K562 (cell line): Measurements from ENCODE around the gene CMIP. TPM values are rescaled to one million over a fixed set of nuclear protein-coding genes. Genes with fewer than 3 reads are reported as not detected.

Source experiments
- ATAC-seq: fragments of 200-7000 bp; cut with Tn5 transposase; 3 replicates; pipeline ENCODE4 v1.9.1; 2020; ENCODE audit warnings: moderate library complexity
- BruUV-seq: library from RNA; stranded (reverse); fragments of 400-500 nt; replicated peaks from 2 replicates; lab custom pipeline; 2021; lab: Mats Ljungman, UMichigan
- CTCF ChIA-PET: fragments of 300-600 bp; formaldehyde crosslinking; extraction: SDS; loops from one replicate; lab custom pipeline; 2021; ENCODE audit warnings: low intra/inter-chr PET ratio; lab: Yijun Ruan, JAX
- POLR2A ChIA-PET: fragments of 300-600, 350-650 bp; sonication (Branson Sonifier 250); formaldehyde crosslinking; extraction: SDS; loops from one replicate; lab custom pipeline; 2021; ENCODE audit warnings: antibody characterized with exemption, inconsistent platforms; lab: Yijun Ruan, JAX
- DNase-seq, 4 experiments: peaks; one replicate each; pipeline versions ENCODE4 v3.0.0 to v3.0.0-alpha.2; 2011 to 2018; ENCODE audit warnings: low spot score in 3 of 4, mixed read lengths in 3 of 4; ENCODE audit errors: extremely low read depth in 1 of 4
- FAIRE-seq: peaks from 2 replicates; lab custom pipeline; 2011; peaks lifted over from hg19 to GRCh38; lab: Jason Lieb, UNC
- H2AFZ ChIP-seq: 2 replicates; pipeline ENCODE4 v1.6.0; 2011; ENCODE audit warnings: low read depth, low read length, control low read depth, inconsistent platforms
- H3K27ac ChIP-seq: fragments of 200-600 bp; 3 replicates; pipeline ENCODE4 v1.8.0; 2011; ENCODE audit warnings: low read depth, mild to moderate bottlenecking, control low read depth, inconsistent platforms, low read length, moderate library complexity, mixed read lengths; ENCODE audit errors: extremely low read depth
- H3K27me3 ChIP-seq, 2 experiments: fragments of 300-600 bp in 1 of 2; 2 replicates in 1 of 2; 3 replicates in 1 of 2; pipeline versions ENCODE4 v1.6.0 to v1.8.0; 2011; ENCODE audit warnings: inconsistent platforms in 2 of 2, low read length in 2 of 2, mild to moderate bottlenecking in 1 of 2, mixed read lengths in 1 of 2, moderate library complexity in 1 of 2; ENCODE audit not compliant: control insufficient read depth in 2 of 2, insufficient read depth in 2 of 2
- H3K36me3 ChIP-seq: fragments of 300-600 bp; 3 replicates; pipeline ENCODE4 v1.8.0; 2011; ENCODE audit warnings: mild to moderate bottlenecking, low read length, inconsistent platforms; ENCODE audit not compliant: control insufficient read depth, insufficient read depth
- H3K4me1 ChIP-seq, 2 experiments: fragments of 200-600 bp in 1 of 2; replicated peaks in 1 of 2; 2 replicates in 1 of 2; 3 replicates in 1 of 2; pipeline versions ENCODE4 v1.5.1 to v1.8.0; 2011; ENCODE audit warnings: inconsistent platforms in 2 of 2, low read length in 2 of 2, mild to moderate bottlenecking in 1 of 2, mixed read lengths in 1 of 2, moderate library complexity in 1 of 2; ENCODE audit not compliant: control insufficient read depth in 2 of 2, insufficient read depth in 2 of 2
- H3K4me2 ChIP-seq: 2 replicates; pipeline ENCODE4 v1.6.1; 2011; ENCODE audit warnings: low read length, control low read depth, inconsistent platforms, mixed read lengths; ENCODE audit not compliant: insufficient read depth
- H3K4me3 ChIP-seq: fragments of 200-600 bp; sonication (generic), shearing (Covaris generic); 2 replicates; pipeline ENCODE4 v1.5.1; 2016; ENCODE audit warnings: control low read depth, inconsistent platforms
- H3K79me2 ChIP-seq: fragments of 200-600 bp; 3 replicates; pipeline ENCODE4 v1.8.0; 2011; ENCODE audit warnings: low read length, inconsistent platforms; ENCODE audit not compliant: control insufficient read depth, insufficient read depth
- H3K9ac ChIP-seq, 2 experiments: 2 replicates each; pipeline versions ENCODE4 v1.6.0 to v1.6.1; 2011; ENCODE audit warnings: low read depth in 2 of 2, low read length in 2 of 2, control low read depth in 1 of 2, inconsistent platforms in 1 of 2, mild to moderate bottlenecking in 1 of 2, mixed read lengths in 1 of 2; ENCODE audit not compliant: insufficient read depth in 1 of 2
- H3K9me1 ChIP-seq: one replicate; pipeline ENCODE4 v1.6.0; 2011; ENCODE audit warnings: inconsistent platforms, mild to moderate bottlenecking, low read length, moderate library complexity; ENCODE audit not compliant: control insufficient read depth, insufficient read depth
- H3K9me3 ChIP-seq: replicated peaks from 2 replicates; pipeline ENCODE4 v1.5.1; 2011; ENCODE audit warnings: low read depth, low read length, inconsistent platforms; ENCODE audit not compliant: control insufficient read depth, insufficient read depth
- H4K20me1 ChIP-seq: replicated peaks from 2 replicates; pipeline ENCODE4 v1.6.1; 2011; ENCODE audit warnings: low read length, inconsistent platforms, mixed read lengths; ENCODE audit not compliant: control insufficient read depth, insufficient read depth
- CHD1 ChIP-seq: fragments of 200-600 bp; sonication (generic); IDR thresholded peaks from one replicate; pipeline ENCODE4 v1.6.1; 2012; ENCODE audit warnings: mild to moderate bottlenecking, moderate library complexity, low read length, inconsistent platforms
- CTBP1 ChIP-seq: fragments of 450-650 bp; IDR thresholded peaks from 2 replicates; pipeline ENCODE4 v1.6.1; 2016; ENCODE audit warnings: borderline replicate concordance
- DPF2 ChIP-seq: fragments of 450-650 bp; IDR thresholded peaks from 2 replicates; pipeline ENCODE4 v1.6.1; 2016
- ETV6 ChIP-seq, 3 experiments: fragments of 150-350 bp in 1 of 3; sonication (generic) in 1 of 3; formaldehyde crosslinking in 1 of 3; IDR thresholded peaks; 2 replicates each; pipeline versions ENCODE4 v1.6.1 to v1.8.0; 2014 to 2022; ENCODE audit warnings: borderline replicate concordance in 2 of 3, low read depth in 2 of 3, antibody characterized with exemption in 1 of 3, low read length in 1 of 3, mild to moderate bottlenecking in 1 of 3, missing genetic modification reagents in 1 of 3
- NEUROD1 ChIP-seq: fragments of 150-350 bp; IDR thresholded peaks from 2 replicates; pipeline ENCODE4 v1.6.1; 2014; ENCODE audit warnings: borderline replicate concordance, low read length, low read depth; ENCODE audit not compliant: partially characterized antibody
- NR2C2 ChIP-seq, 2 experiments: fragments of 200-800 bp in 1 of 2; sonication (Bioruptor generic) in 1 of 2; sonication (generic) in 1 of 2; formaldehyde crosslinking in 1 of 2; IDR thresholded peaks; 2 replicates each; pipeline versions ENCODE4 v1.6.1 to v1.8.0; 2016 to 2022; ENCODE audit warnings: mild to moderate bottlenecking in 1 of 2, missing compliant biosample characterization in 1 of 2, missing genetic modification characterization in 1 of 2, missing genetic modification reagents in 1 of 2
- PHB2 ChIP-seq: fragments of 450-650 bp; IDR thresholded peaks from 2 replicates; pipeline ENCODE4 v1.6.1; 2017; ENCODE audit warnings: low read depth
- TOE1 ChIP-seq, 2 experiments: fragments of 450-650 bp in 1 of 2; sonication (generic) in 1 of 2; formaldehyde crosslinking in 1 of 2; IDR thresholded peaks; 2 replicates each; pipeline versions ENCODE4 v1.7.1 to v1.8.0; 2016 to 2022; ENCODE audit warnings: borderline replicate concordance in 2 of 2, mild to moderate bottlenecking in 2 of 2, antibody characterized with exemption in 1 of 2, inconsistent platforms in 1 of 2, low read depth in 1 of 2, missing genetic modification reagents in 1 of 2, moderate library complexity in 1 of 2
- YY1 ChIP-seq, 3 experiments: IDR thresholded peaks; 2 replicates each; pipeline ENCODE4 v1.6.1; 2011; ENCODE audit warnings: low read length in 2 of 3, mild to moderate bottlenecking in 2 of 3, moderate library complexity in 2 of 3, borderline replicate concordance in 1 of 3, control low read depth in 1 of 3, low read depth in 1 of 3; ENCODE audit not compliant: insufficient read depth in 3 of 3, insufficient replicate concordance in 2 of 3, control insufficient read depth in 1 of 3, insufficient read length in 1 of 3; ENCODE audit errors: extremely low read depth in 1 of 3
- ZKSCAN1 ChIP-seq: fragments of 150-350 bp; IDR thresholded peaks from 2 replicates; pipeline ENCODE4 v1.6.1; 2016; ENCODE audit warnings: low read depth, low read length
- ZNF395 ChIP-seq: fragments of 200-800 bp; sonication (Bioruptor generic); IDR thresholded peaks from 2 replicates; pipeline ENCODE4 v1.6.1; 2017; ENCODE audit warnings: missing genetic modification characterization, missing compliant biosample characterization
- ZNF655 ChIP-seq: fragments of 250-450 bp; sonication (Bioruptor Pico); IDR thresholded peaks from 2 replicates; pipeline ENCODE4 v1.5.0; 2021
- WGBS: fragments of 100-300 bp; shearing (Covaris generic); methylation state at CpG from one replicate; pipeline ENCODE4 v1.1.6; 2016; ENCODE audit warnings: low coverage, mixed read lengths; ENCODE audit not compliant: insufficient coverage; ENCODE audit errors: missing lambda C conversion rate; 5-methylcytosine and 5-hydroxymethylcytosine counted together
- in situ Hi-C: fragments of 300-500 bp; cut with MboI; formaldehyde crosslinking; loops from 4 replicates; pipeline ENCODE4 v1.15.0; 2018; ENCODE audit warnings: inconsistent platforms, mixed read lengths
- intact Hi-C: fragments of 100-400 bp; cut with micrococcal nuclease; formaldehyde crosslinking; loops from 2 replicates; pipeline ENCODE4 v1.14.2; 2022
- polyA plus RNA-seq, 8 experiments: library from polyadenylated mRNA; depleted of rRNA in 4 of 8; stranded (reverse) in 5 of 8; unstranded in 3 of 8; fragments of >200 nt; fragmentation: Nextera tagmentation in 2 of 8; fragmentation: Illumina TruSeq in 1 of 8; extraction: Ambion mirVana in 2 of 8; extraction: Trizol in 1 of 8; gene quantifications; 2 replicates each; pipeline versions ENCODE4 v1.2.1 to v1.2.3, GENCODE V29; 2011 to 2014; ENCODE audit warnings: inconsistent platforms in 1 of 8, missing spikeins in 1 of 8
- total RNA-seq, 7 experiments: library from RNA; depleted of rRNA in 6 of 7; stranded (reverse); fragments of >200 nt in 6 of 7; fragmentation: Illumina TruSeq in 2 of 7; extraction: Trizol in 2 of 7; gene quantifications; 2 replicates each; pipeline versions ENCODE4 v1.2.1 to v1.2.3, GENCODE V29; 2011 to 2021; ENCODE audit warnings: low replicate concordance in 1 of 7
- TF ChIP-seq, protein P1 (sequence below): fragments of 250-450 bp; sonication (Bioruptor Pico); IDR thresholded peaks from 2 replicates; pipeline ENCODE4 v1.8.0; 2022; ENCODE audit warnings: inconsistent platforms

CMIP gene
- total and polyA plus RNA-seq, 9 of the 15 experiments (the other 6 are each of a cell fraction or from before 2014, with no cell fraction given) = 0.94 to 82.5 (median 10.3) TPM

- Histone ChIP-seq H3K9ac (peak overlapping the region; percentile 75 to 86), H2AFZ (0 out of 2 replicates have a peak overlapping the region, but pooled peaks have one; percentile 34), H3K9me1 (peaks cover 5% of the 10 kb centered on the region), H3K27ac (peak overlapping the region; percentile 97), H4K20me1 (peaks cover 6% of the 10 kb centered on the region; the same call in 1 of the 2 replicates), H3K4me1 (peaks cover 62 to 63% of the 10 kb centered on the region in 2 experiments), H3K4me3 (no peak overlapping the region), H3K9me3 (no peaks in the 10 kb centered on the region), H3K36me3 (peaks cover 28% of the 10 kb centered on the region), H3K27me3 (no peaks in the 10 kb centered on the region), H3K79me2 (peaks cover 97% of the 10 kb centered on the region), H3K4me2 (peak overlapping the region; percentile 17; the same call in 1 of the 2 replicates)
- ChIA-PET CTCF (interaction anchor here (0.5 kb wide), 1 partner anchor 26 kb away, joined by 3 read pairs; no protein-coding TSS in a partner anchor), POLR2A (interaction anchor here (1.0 to 3.5 kb wide), 10 partner anchors 8 to 42 kb away, joined by 3 to 18 read pairs (median 4); no protein-coding TSS in a partner anchor)
- BruUV-seq = no TSS peak
- DNase-seq (no peak), ATAC-seq (no peak), FAIRE-seq (no peak)
- intact Hi-C loops = loop anchor here (10.0 kb wide), 2 partner anchors 142 to 202 kb away; no protein-coding TSS in a partner anchor
- in situ Hi-C loops = no loop called here
- 71% methylated on average over 27 of the region's 29 CpGs for WGBS
- peak; percentile 11; the same call in 1 of the 2 replicates for TF ChIP-seq CTBP1
- TF ChIP-seq ZNF395 = 0 out of 2 replicates have a peak, but pooled peaks have one; percentile 8
- TF ChIP-seq TOE1 (IDR thresholded peaks at IDR 0.05; ENCODE audit: borderline replicate concordance) = no peak
- TF ChIP-seq TOE1 (CRISPR knock-in tag; IDR thresholded peaks at IDR 0.05; ENCODE audit: borderline replicate concordance, low read depth) = 0 out of 2 replicates have a peak, but pooled peaks have one; percentile 77
- peak in 1 of 2 experiments; percentile 23; a peak in 1 of 4 replicates for TF ChIP-seq ETV6 (IDR thresholded peaks at IDR 0.05; ENCODE audit: borderline replicate concordance in 1 of 2, low read depth in 2 of 2, low read length in 1 of 2)
- TF ChIP-seq ETV6 (CRISPR knock-in tag; IDR thresholded peaks at IDR 0.05; ENCODE audit: borderline replicate concordance) = no peak
- TF ChIP-seq NEUROD1 = no peak
- TF ChIP-seq DPF2 = no peak
- no peak for TF ChIP-seq ZNF655 (CRISPR knock-in tag)
- TF ChIP-seq NR2C2 (CRISPR knock-in tag; IDR thresholded peaks at IDR 0.05) = no peak
- TF ChIP-seq NR2C2 (tag; IDR thresholded peaks at IDR 0.05) = no peak
- 0 out of 2 replicates have a peak, but pooled peaks have one; percentile 13 for TF ChIP-seq ZKSCAN1
- TF ChIP-seq, protein P1, sequence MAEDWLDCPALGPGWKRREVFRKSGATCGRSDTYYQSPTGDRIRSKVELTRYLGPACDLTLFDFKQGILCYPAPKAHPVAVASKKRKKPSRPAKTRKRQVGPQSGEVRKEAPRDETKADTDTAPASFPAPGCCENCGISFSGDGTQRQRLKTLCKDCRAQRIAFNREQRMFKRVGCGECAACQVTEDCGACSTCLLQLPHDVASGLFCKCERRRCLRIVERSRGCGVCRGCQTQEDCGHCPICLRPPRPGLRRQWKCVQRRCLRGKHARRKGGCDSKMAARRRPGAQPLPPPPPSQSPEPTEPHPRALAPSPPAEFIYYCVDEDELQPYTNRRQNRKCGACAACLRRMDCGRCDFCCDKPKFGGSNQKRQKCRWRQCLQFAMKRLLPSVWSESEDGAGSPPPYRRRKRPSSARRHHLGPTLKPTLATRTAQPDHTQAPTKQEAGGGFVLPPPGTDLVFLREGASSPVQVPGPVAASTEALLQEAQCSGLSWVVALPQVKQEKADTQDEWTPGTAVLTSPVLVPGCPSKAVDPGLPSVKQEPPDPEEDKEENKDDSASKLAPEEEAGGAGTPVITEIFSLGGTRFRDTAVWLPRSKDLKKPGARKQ = peak; percentile 59; the same call in 1 of the 2 replicates
- no peak for TF ChIP-seq CHD1
- TF ChIP-seq PHB2 = no peak
- peak in 1 of 3 experiments; percentile 14 for TF ChIP-seq YY1 (IDR thresholded peaks at IDR 0.05; ENCODE audit: borderline replicate concordance in 1 of 3, control insufficient read depth in 1 of 3, extremely low read depth in 1 of 3, insufficient read depth in 3 of 3, insufficient read length in 1 of 3, insufficient replicate concordance in 2 of 3, low read depth in 1 of 3, low read length in 2 of 3)
Measured at GRCh38 chr16:81492965-81493754, 48.6 kb downstream of the CMIP start.
